SK-N-SH (cell line): ENCODE data around the gene POU2F3. TPM values are rescaled to one million over a fixed set of nuclear protein-coding genes. Genes with fewer than 3 reads are reported as not detected.

Source experiments
- CTCF ChIA-PET: fragments of 300-600, 350-600 bp; formaldehyde crosslinking; extraction: SDS; loops from one replicate; lab custom pipeline; 2021; lab: Yijun Ruan, JAX
- POLR2A ChIA-PET: fragments of 350-600 bp; sonication (Branson Sonifier 250); formaldehyde crosslinking; extraction: SDS; loops from one replicate; lab custom pipeline; 2020; ENCODE audit warnings: antibody characterized with exemption, inconsistent platforms; lab: Yijun Ruan, JAX
- DNase-seq: peaks from one replicate; pipeline ENCODE4 v3.0.0; 2012
- H2AFZ ChIP-seq: fragments of 200-600 bp; sonication (generic); 2 replicates; pipeline ENCODE4 v1.8.1; 2016; ENCODE audit warnings: antibody characterized with exemption, mild to moderate bottlenecking, low read depth
- H3F3A ChIP-seq: fragments of 200-600 bp; sonication (generic); replicated peaks from 2 replicates; pipeline ENCODE3; 2016; ENCODE audit warnings: antibody characterized with exemption, mild to moderate bottlenecking; ENCODE audit not compliant: insufficient read depth
- H3K27ac ChIP-seq, 2 experiments: fragments of 200-500 bp in 1 of 2; fragments of 200-600 bp in 1 of 2; sonication (Bioruptor generic) in 1 of 2; sonication (generic), shearing (Covaris generic) in 1 of 2; 2 replicates each; pipeline versions ENCODE4 v1.5.1 to v1.6.1; 2014 to 2016; ENCODE audit warnings: low read depth in 2 of 2, inconsistent platforms in 1 of 2, low read length in 1 of 2, mild to moderate bottlenecking in 1 of 2, mixed read lengths in 1 of 2
- H3K27me3 ChIP-seq: fragments of 200-600 bp; sonication (generic), shearing (Covaris generic); 2 replicates; pipeline ENCODE4 v1.6.1; 2016; ENCODE audit warnings: mixed run types; ENCODE audit not compliant: insufficient read depth
- H3K36me3 ChIP-seq, 2 experiments: fragments of 200-500 bp in 1 of 2; fragments of 200-600 bp in 1 of 2; sonication (Bioruptor generic) in 1 of 2; sonication (generic) in 1 of 2; replicated peaks in 1 of 2; 2 replicates each; pipeline versions ENCODE3 to v1.5.1; 2014 to 2016; ENCODE audit warnings: low read length in 1 of 2, mild to moderate bottlenecking in 1 of 2; ENCODE audit not compliant: insufficient read depth in 2 of 2, control insufficient read depth in 1 of 2
- H3K4me1 ChIP-seq, 2 experiments: fragments of 200-500 bp in 1 of 2; fragments of 200-600 bp in 1 of 2; sonication (Bioruptor generic) in 1 of 2; sonication (generic), shearing (Covaris generic) in 1 of 2; 2 replicates each; pipeline versions ENCODE4 v1.5.1 to v1.6.1; 2014 to 2016; ENCODE audit warnings: low read depth in 1 of 2, low read length in 1 of 2, mixed run types in 1 of 2; ENCODE audit not compliant: insufficient read depth in 2 of 2, control insufficient read depth in 1 of 2
- H3K4me2 ChIP-seq: fragments of 200-600 bp; sonication (generic), shearing (Covaris generic); 2 replicates; pipeline ENCODE4 v1.6.1; 2017; ENCODE audit warnings: mixed run types
- H3K4me3 ChIP-seq, 2 experiments: fragments of 200-500 bp in 1 of 2; fragments of 200-600 bp in 1 of 2; sonication (Bioruptor generic) in 1 of 2; sonication (generic), shearing (Covaris generic) in 1 of 2; 2 replicates each; pipeline versions ENCODE4 v1.5.1 to v1.8.1; 2014 to 2016; ENCODE audit warnings: low read depth in 2 of 2, inconsistent platforms in 1 of 2, low read length in 1 of 2, mild to moderate bottlenecking in 1 of 2, mixed read lengths in 1 of 2, moderate library complexity in 1 of 2
- H3K79me2 ChIP-seq: fragments of 200-600 bp; sonication (generic); 2 replicates; pipeline ENCODE4 v1.8.1; 2017; ENCODE audit warnings: mild to moderate bottlenecking; ENCODE audit not compliant: insufficient read depth
- H3K9ac ChIP-seq: fragments of 200-600 bp; sonication (generic); 2 replicates; pipeline ENCODE4 v1.6.1; 2017; ENCODE audit warnings: mixed run types
- H3K9me2 ChIP-seq: fragments of 200-600 bp; sonication (generic); 2 replicates; pipeline ENCODE4 v1.6.1; 2017; ENCODE audit warnings: mixed run types
- H3K9me3 ChIP-seq: fragments of 200-600 bp; sonication (generic); 2 replicates; pipeline ENCODE4 v1.6.1; 2017; ENCODE audit warnings: mixed run types, mild to moderate bottlenecking, moderate library complexity
- H4K20me1 ChIP-seq: fragments of 200-600 bp; sonication (generic); 2 replicates; pipeline ENCODE4 v1.6.1; 2017; ENCODE audit warnings: mild to moderate bottlenecking, mixed run types; ENCODE audit not compliant: insufficient read depth
- CHD2 ChIP-seq: fragments of 150-350 bp; IDR thresholded peaks from 2 replicates; pipeline ENCODE4 v1.6.1; 2018; ENCODE audit warnings: low read length; ENCODE audit not compliant: partially characterized antibody
- ELF1 ChIP-seq: IDR thresholded peaks from 2 replicates; pipeline ENCODE4 v1.4.0; 2012
- FOXM1 ChIP-seq: IDR thresholded peaks from 2 replicates; pipeline ENCODE4 v1.4.0; 2012; ENCODE audit warnings: low read depth, mild to moderate bottlenecking
- GABPA ChIP-seq: IDR thresholded peaks from 2 replicates; pipeline ENCODE4 v1.4.0; 2012; ENCODE audit warnings: low read depth, mild to moderate bottlenecking
- GATA2 ChIP-seq: sonication (generic); formaldehyde crosslinking; IDR thresholded peaks from 2 replicates; pipeline ENCODE4 v1.5.0; 2020; ENCODE audit warnings: mild to moderate bottlenecking, missing genetic modification reagents
- MEF2A ChIP-seq: IDR thresholded peaks from 2 replicates; pipeline ENCODE4 v1.4.0; 2012; ENCODE audit warnings: low read depth, borderline replicate concordance
- MXI1 ChIP-seq: IDR thresholded peaks from 2 replicates; pipeline ENCODE4 v1.6.1; 2012; ENCODE audit warnings: mild to moderate bottlenecking, low read depth, low read length, improper control_type of control experiment
- NFIC ChIP-seq: IDR thresholded peaks from 2 replicates; pipeline ENCODE4 v1.4.0; 2012; ENCODE audit warnings: borderline replicate concordance
- POLR2AphosphoS5 ChIP-seq: IDR thresholded peaks from 2 replicates; pipeline ENCODE4 v1.6.1; 2012; ENCODE audit warnings: low read depth, low read length
- RAD21 ChIP-seq: IDR thresholded peaks from 2 replicates; pipeline ENCODE4 v1.6.1; 2012; ENCODE audit warnings: mild to moderate bottlenecking, low read length
- RCOR1 ChIP-seq: fragments of 150-350 bp; IDR thresholded peaks from 2 replicates; pipeline ENCODE4 v1.6.1; 2017; ENCODE audit warnings: antibody characterized with exemption, low read length
- RFX5 ChIP-seq: IDR thresholded peaks from 2 replicates; pipeline ENCODE4 v1.6.1; 2012; ENCODE audit warnings: mild to moderate bottlenecking, improper control_type of control experiment, low read length
- RXRA ChIP-seq: IDR thresholded peaks from 2 replicates; pipeline ENCODE4 v1.4.0; 2012; ENCODE audit warnings: low read depth, mild to moderate bottlenecking, borderline replicate concordance
- SMC3 ChIP-seq: IDR thresholded peaks from 2 replicates; pipeline ENCODE4 v1.6.1; 2012; ENCODE audit warnings: low read depth, low read length, improper control_type of control experiment
- TAF1 ChIP-seq: IDR thresholded peaks from 2 replicates; pipeline ENCODE4 v1.6.1; 2012; ENCODE audit warnings: low read depth, mild to moderate bottlenecking, low read length, moderate library complexity, borderline replicate concordance
- WGBS: methylation state at CpG from one replicate; pipeline ENCODE4 v1.1.6; 2017; ENCODE audit warnings: low lambda C conversion rate; 5-methylcytosine and 5-hydroxymethylcytosine counted together
- polyA plus RNA-seq, 3 experiments: library from polyadenylated mRNA; depleted of rRNA; stranded (reverse); fragments of >200 nt; gene quantifications; 2 replicates each; pipeline ENCODE4 v1.2.3, GENCODE V29; 2012
- TF ChIP-seq, protein P1 (sequence below): fragments of 150-350 bp; IDR thresholded peaks from 2 replicates; pipeline ENCODE4 v1.6.1; 2016; ENCODE audit warnings: mild to moderate bottlenecking, low read depth, low read length
- TF ChIP-seq, protein P2 (sequence below): IDR thresholded peaks from 2 replicates; pipeline ENCODE4; 2012
- TF ChIP-seq, protein P3 (sequence below): IDR thresholded peaks from 2 replicates; pipeline ENCODE4 v1.6.1; 2012; ENCODE audit warnings: mild to moderate bottlenecking, low read depth, low read length, moderate library complexity
- TF ChIP-seq, protein P4 (sequence below): fragments of 150-350 bp; IDR thresholded peaks from 2 replicates; pipeline ENCODE4 v1.6.1; 2017; ENCODE audit warnings: antibody characterized with exemption, low read length, low read depth, borderline replicate concordance

The POU2F3 gene
- polyA plus RNA-seq, 1 of the 3 experiments (the other 2 are of a cell fraction): 0.02 TPM

DNA sequence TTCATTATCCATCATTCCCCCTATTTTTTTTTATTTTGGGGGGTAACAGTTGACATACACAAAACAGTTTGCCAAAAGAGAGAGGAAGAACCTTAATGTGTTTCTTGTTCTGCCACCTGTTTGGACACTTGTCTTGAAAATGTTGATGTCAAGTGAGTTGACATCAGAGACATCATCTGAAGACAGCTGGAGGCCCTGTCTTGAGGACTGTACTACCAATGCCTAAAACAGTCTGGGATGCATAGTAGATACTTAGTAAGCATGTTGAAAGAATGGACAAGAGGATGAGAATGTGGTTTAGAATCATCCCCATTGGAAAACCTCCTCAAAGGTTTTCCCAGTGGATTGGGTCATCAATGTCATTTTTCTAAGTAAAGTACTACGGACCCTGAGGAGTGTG, 93.9 kb downstream of the POU2F3 start:
- Histone ChIP-seq H3K4me2 (no peak overlapping the region), H3F3A (peaks cover 55% of the 10 kb centered on the region), H3K9ac (no peak overlapping the region), H3K9me2 (no peaks in the 10 kb centered on the region), H2AFZ (no peak overlapping the region), H3K9me3 (no peaks in the 10 kb centered on the region), H4K20me1 (peaks cover 19% of the 10 kb centered on the region), H3K4me3 (no peak overlapping the region), H3K4me1 (peaks cover 1 to 46% of the 10 kb centered on the region in 2 experiments), H3K27me3 (no peaks in the 10 kb centered on the region), H3K79me2 (peaks cover 39% of the 10 kb centered on the region), H3K36me3 (peaks cover 3 to 11% of the 10 kb centered on the region in 2 experiments), H3K27ac (peak overlapping the region in 1 of 2 experiments; percentile 95; a peak in 3 of 4 replicates)
- POLR2A ChIA-PET: no interaction called here
- TF ChIP-seq FOXM1: no peak
- TF ChIP-seq SMC3: no peak
- TF ChIP-seq, protein P1, sequence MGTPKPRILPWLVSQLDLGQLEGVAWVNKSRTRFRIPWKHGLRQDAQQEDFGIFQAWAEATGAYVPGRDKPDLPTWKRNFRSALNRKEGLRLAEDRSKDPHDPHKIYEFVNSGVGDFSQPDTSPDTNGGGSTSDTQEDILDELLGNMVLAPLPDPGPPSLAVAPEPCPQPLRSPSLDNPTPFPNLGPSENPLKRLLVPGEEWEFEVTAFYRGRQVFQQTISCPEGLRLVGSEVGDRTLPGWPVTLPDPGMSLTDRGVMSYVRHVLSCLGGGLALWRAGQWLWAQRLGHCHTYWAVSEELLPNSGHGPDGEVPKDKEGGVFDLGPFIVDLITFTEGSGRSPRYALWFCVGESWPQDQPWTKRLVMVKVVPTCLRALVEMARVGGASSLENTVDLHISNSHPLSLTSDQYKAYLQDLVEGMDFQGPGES: no peak
- no peak for TF ChIP-seq RAD21
- TF ChIP-seq GABPA: no peak
- TF ChIP-seq RCOR1: no peak
- no peak for TF ChIP-seq GATA2 (CRISPR knock-in tag)
- no peak for TF ChIP-seq RFX5
- TF ChIP-seq POLR2AphosphoS5: no peak
- no peak for TF ChIP-seq ELF1
- no peak for TF ChIP-seq CHD2
- TF ChIP-seq MEF2A: no peak
- no peak for TF ChIP-seq TAF1
- TF ChIP-seq NFIC: no peak
- TF ChIP-seq MXI1: no peak
- TF ChIP-seq, protein P2, sequence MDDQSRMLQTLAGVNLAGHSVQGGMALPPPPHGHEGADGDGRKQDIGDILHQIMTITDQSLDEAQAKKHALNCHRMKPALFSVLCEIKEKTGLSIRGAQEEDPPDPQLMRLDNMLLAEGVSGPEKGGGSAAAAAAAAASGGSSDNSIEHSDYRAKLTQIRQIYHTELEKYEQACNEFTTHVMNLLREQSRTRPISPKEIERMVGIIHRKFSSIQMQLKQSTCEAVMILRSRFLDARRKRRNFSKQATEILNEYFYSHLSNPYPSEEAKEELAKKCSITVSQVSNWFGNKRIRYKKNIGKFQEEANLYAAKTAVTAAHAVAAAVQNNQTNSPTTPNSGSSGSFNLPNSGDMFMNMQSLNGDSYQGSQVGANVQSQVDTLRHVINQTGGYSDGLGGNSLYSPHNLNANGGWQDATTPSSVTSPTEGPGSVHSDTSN: no peak
- TF ChIP-seq, protein P3, sequence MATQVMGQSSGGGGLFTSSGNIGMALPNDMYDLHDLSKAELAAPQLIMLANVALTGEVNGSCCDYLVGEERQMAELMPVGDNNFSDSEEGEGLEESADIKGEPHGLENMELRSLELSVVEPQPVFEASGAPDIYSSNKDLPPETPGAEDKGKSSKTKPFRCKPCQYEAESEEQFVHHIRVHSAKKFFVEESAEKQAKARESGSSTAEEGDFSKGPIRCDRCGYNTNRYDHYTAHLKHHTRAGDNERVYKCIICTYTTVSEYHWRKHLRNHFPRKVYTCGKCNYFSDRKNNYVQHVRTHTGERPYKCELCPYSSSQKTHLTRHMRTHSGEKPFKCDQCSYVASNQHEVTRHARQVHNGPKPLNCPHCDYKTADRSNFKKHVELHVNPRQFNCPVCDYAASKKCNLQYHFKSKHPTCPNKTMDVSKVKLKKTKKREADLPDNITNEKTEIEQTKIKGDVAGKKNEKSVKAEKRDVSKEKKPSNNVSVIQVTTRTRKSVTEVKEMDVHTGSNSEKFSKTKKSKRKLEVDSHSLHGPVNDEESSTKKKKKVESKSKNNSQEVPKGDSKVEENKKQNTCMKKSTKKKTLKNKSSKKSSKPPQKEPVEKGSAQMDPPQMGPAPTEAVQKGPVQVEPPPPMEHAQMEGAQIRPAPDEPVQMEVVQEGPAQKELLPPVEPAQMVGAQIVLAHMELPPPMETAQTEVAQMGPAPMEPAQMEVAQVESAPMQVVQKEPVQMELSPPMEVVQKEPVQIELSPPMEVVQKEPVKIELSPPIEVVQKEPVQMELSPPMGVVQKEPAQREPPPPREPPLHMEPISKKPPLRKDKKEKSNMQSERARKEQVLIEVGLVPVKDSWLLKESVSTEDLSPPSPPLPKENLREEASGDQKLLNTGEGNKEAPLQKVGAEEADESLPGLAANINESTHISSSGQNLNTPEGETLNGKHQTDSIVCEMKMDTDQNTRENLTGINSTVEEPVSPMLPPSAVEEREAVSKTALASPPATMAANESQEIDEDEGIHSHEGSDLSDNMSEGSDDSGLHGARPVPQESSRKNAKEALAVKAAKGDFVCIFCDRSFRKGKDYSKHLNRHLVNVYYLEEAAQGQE: no peak
- TF ChIP-seq RXRA: no peak
- TF ChIP-seq, protein P4, sequence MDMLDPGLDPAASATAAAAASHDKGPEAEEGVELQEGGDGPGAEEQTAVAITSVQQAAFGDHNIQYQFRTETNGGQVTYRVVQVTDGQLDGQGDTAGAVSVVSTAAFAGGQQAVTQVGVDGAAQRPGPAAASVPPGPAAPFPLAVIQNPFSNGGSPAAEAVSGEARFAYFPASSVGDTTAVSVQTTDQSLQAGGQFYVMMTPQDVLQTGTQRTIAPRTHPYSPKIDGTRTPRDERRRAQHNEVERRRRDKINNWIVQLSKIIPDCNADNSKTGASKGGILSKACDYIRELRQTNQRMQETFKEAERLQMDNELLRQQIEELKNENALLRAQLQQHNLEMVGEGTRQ: no peak
- CTCF ChIA-PET: interaction anchor here (0.6 to 3.0 kb wide), 18 partner anchors 15 to 861 kb away, joined by 3 to 17 read pairs (median 8); no protein-coding TSS in a partner anchor
- 94% methylated on average over 1 of the region's 1 CpG for WGBS
- DNase-seq: no peak
